ENCODE data around the gene ZBTB16. TPM values are rescaled to one million over a fixed set of nuclear protein-coding genes. Genes with fewer than 3 reads are reported as not detected.

The ZBTB16 gene
- polyA plus RNA-seq, 3 donors: 4.1 to 12.3 (median 8.3) TPM

DNA sequence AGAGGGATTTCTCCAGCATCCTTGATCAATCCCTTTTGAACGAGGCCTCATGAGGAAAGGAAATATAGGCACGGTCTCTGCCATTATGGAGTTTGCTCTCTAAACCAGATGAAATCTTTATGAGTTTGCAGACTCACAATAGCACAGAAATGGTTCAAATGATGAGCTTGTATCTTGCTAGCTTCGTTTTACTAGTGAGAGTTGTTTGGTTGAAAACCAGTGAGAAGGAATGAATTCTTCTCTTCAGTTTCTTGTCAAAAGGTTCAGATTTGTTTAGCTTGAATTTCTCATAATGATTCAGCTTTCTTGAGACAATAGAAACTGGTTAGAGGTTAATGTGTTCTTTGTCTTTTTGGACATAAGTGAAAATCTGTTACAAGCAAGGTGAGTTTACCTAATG is 92.7 kb downstream of the ZBTB16 start:
- Histone ChIP-seq H2AFZ (ENCODE audit: insufficient read depth, low read depth, low read length, poor library complexity, severe bottlenecking) (no peak overlapping the region), H3K4me1 (ENCODE audit: control insufficient read depth in 1 of 2, insufficient read depth in 2 of 2, low read length in 2 of 2) (peaks cover 51 to 55% of the 10 kb centered on the region in 2 donors), H3K36me3 (replicated peaks in 1 of 2; ENCODE audit: control insufficient read depth in 1 of 2, insufficient read depth in 2 of 2, low read length in 2 of 2) (no peaks in the 10 kb centered on the region), H3K9ac (ENCODE audit: insufficient read depth, low read length, poor library complexity, severe bottlenecking) (no peak overlapping the region), H3K27ac (ENCODE audit: low read depth in 1 of 2, low read length in 2 of 2) (no peak overlapping the region), H3K9me3 (replicated peaks in 1 of 2; ENCODE audit: control insufficient read depth in 1 of 2, insufficient read depth in 1 of 2, low read length in 2 of 2) (no peaks in the 10 kb centered on the region), H3K4me3 (replicated peaks in 1 of 3; ENCODE audit: low read depth in 2 of 3, low read length in 3 of 3) (no peak overlapping the region), H3K79me2 (ENCODE audit: insufficient read depth, low read length) (no peaks in the 10 kb centered on the region), H3K4me2 (replicated peaks; ENCODE audit: extremely low read depth, low read length, poor library complexity, severe bottlenecking) (no peak overlapping the region), H4K20me1 (ENCODE audit: insufficient read depth, low read length) (no peaks in the 10 kb centered on the region), H3K27me3 (ENCODE audit: control insufficient read depth in 2 of 2, insufficient read depth in 2 of 2, low read length in 2 of 2) (no peaks in the 10 kb centered on the region)
- no peak for DNase-seq
- TF ChIP-seq, protein P1, sequence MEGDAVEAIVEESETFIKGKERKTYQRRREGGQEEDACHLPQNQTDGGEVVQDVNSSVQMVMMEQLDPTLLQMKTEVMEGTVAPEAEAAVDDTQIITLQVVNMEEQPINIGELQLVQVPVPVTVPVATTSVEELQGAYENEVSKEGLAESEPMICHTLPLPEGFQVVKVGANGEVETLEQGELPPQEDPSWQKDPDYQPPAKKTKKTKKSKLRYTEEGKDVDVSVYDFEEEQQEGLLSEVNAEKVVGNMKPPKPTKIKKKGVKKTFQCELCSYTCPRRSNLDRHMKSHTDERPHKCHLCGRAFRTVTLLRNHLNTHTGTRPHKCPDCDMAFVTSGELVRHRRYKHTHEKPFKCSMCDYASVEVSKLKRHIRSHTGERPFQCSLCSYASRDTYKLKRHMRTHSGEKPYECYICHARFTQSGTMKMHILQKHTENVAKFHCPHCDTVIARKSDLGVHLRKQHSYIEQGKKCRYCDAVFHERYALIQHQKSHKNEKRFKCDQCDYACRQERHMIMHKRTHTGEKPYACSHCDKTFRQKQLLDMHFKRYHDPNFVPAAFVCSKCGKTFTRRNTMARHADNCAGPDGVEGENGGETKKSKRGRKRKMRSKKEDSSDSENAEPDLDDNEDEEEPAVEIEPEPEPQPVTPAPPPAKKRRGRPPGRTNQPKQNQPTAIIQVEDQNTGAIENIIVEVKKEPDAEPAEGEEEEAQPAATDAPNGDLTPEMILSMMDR (IDR thresholded peaks at IDR 0.05): no peak
- H3K9me3 Mint-ChIP-seq: no peaks in the 10 kb centered on the region
- no peak overlapping the region for H3K4me3 Mint-ChIP-seq
- peaks cover 12 to 19% of the 10 kb centered on the region in 2 donors for H3K36me3 Mint-ChIP-seq
- peak overlapping the region in 1 of 7 donors; percentile 6 for H3K27ac Mint-ChIP-seq
- WGBS (ENCODE audit: insufficient coverage): 100% methylated on average over 2 of the region's 3 CpGs
- peaks cover 69% of the 10 kb centered on the region for H3K4me1 Mint-ChIP-seq
- H3K27me3 Mint-ChIP-seq (ENCODE audit: low read depth in 3 of 3): no peaks in the 10 kb centered on the region
- intact Hi-C loops (cut with micrococcal nuclease): loop anchor here in 1 of 2 donors (5.0 kb wide), 1 partner anchor 75 kb away; no protein-coding TSS in a partner anchor

DNA sequence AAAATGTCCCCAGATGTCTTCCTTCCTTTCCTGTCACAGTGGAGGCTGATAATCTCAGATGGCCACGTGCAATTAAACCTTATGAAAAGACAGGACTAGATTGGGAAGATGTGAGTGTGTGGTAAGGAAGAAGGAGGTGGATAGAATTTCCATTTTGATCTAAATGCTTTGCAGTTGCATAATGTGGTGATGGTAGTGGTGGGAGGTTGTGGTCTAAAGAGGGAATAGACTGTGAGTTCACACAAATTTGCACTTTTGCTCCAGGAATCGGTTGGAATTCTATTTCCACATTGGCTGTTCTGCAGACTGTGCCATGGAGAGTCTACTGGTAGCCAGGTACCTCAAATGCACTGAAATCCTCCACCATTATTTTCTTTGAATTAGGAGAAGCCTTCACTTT is 93.3 kb downstream of the ZBTB16 start:
- H3K4me2 ChIP-seq (replicated peaks; ENCODE audit: extremely low read depth, low read length, poor library complexity, severe bottlenecking): no peak overlapping the region
- 70% methylated on average over 1 of the region's 2 CpGs for WGBS (ENCODE audit: insufficient coverage)
- intact Hi-C loops (cut with micrococcal nuclease): loop anchor here in 1 of 2 donors (5.0 kb wide), 1 partner anchor 75 kb away; no protein-coding TSS in a partner anchor
- Mint-ChIP-seq H3K4me3 (no peak overlapping the region), H3K27ac (peak overlapping the region in 2 of 7 donors; percentile 43 to 83), H3K9me3 (no peaks in the 10 kb centered on the region), H3K4me1 (peaks cover 72% of the 10 kb centered on the region), H3K36me3 (peaks cover 12 to 22% of the 10 kb centered on the region in 2 donors), H3K27me3 (ENCODE audit: low read depth in 3 of 3) (no peaks in the 10 kb centered on the region)
- peak overlapping the region in 1 of 2 donors; percentile 85 for H3K27ac ChIP-seq (ENCODE audit: low read depth in 1 of 2, low read length in 2 of 2)
- TF ChIP-seq, protein P1 (IDR thresholded peaks at IDR 0.05): no peak
- H3K4me1 ChIP-seq (ENCODE audit: control insufficient read depth in 1 of 2, insufficient read depth in 2 of 2, low read length in 2 of 2): peaks cover 55 to 59% of the 10 kb centered on the region in 2 donors
- no peak overlapping the region for H3K9ac ChIP-seq (ENCODE audit: insufficient read depth, low read length, poor library complexity, severe bottlenecking)
- H2AFZ ChIP-seq (ENCODE audit: insufficient read depth, low read depth, low read length, poor library complexity, severe bottlenecking): no peak overlapping the region
- H3K79me2 ChIP-seq (ENCODE audit: insufficient read depth, low read length): no peaks in the 10 kb centered on the region
- no peaks in the 10 kb centered on the region for H3K36me3 ChIP-seq (replicated peaks in 1 of 2; ENCODE audit: control insufficient read depth in 1 of 2, insufficient read depth in 2 of 2, low read length in 2 of 2)
- H3K27me3 ChIP-seq (ENCODE audit: control insufficient read depth in 2 of 2, insufficient read depth in 2 of 2, low read length in 2 of 2): no peaks in the 10 kb centered on the region
- H4K20me1 ChIP-seq (ENCODE audit: insufficient read depth, low read length): no peaks in the 10 kb centered on the region
- H3K4me3 ChIP-seq (replicated peaks in 1 of 3; ENCODE audit: low read depth in 2 of 3, low read length in 3 of 3): no peak overlapping the region
- DNase-seq: no peak
- no peaks in the 10 kb centered on the region for H3K9me3 ChIP-seq (replicated peaks in 1 of 2; ENCODE audit: control insufficient read depth in 1 of 2, insufficient read depth in 1 of 2, low read length in 2 of 2)
